ENCODE data around the gene TRERF1.

TRERF1 gene

GRCh38 chr6:42426191-42426590, 25.5 kb downstream of the TRERF1 start:
- Histone ChIP-seq H3K4me2 (no peak overlapping the region), H3K9ac (no peak overlapping the region), H3K27ac (no peak overlapping the region), H3K4me3 (no peak overlapping the region), H3K4me1 (peaks cover 18% of the 10 kb centered on the region), H4K20me1 (peaks cover 99% of the 10 kb centered on the region), H3K27me3 (no peaks in the 10 kb centered on the region), H3K36me3 (peaks cover 47% of the 10 kb centered on the region), H3K9me3 (no peaks in the 10 kb centered on the region)
- no peak for TF ChIP-seq Cebpa-rat (IDR thresholded peaks at IDR 0.05)

GRCh38 chr6:42424906-42425474, 26.7 kb downstream of the TRERF1 start:
- Histone ChIP-seq H4K20me1 (peaks cover 100% of the 10 kb centered on the region), H3K27ac (no peak overlapping the region), H3K36me3 (peaks cover 45% of the 10 kb centered on the region), H3K27me3 (no peaks in the 10 kb centered on the region), H3K9ac (no peak overlapping the region), H3K4me3 (no peak overlapping the region), H3K4me1 (peaks cover 18% of the 10 kb centered on the region), H3K9me3 (no peaks in the 10 kb centered on the region), H3K4me2 (no peak overlapping the region)
- no peak for TF ChIP-seq Cebpa-rat (IDR thresholded peaks at IDR 0.05)

GRCh38 chr6:42423244-42423643, 28.5 kb downstream of the TRERF1 start:
- H3K9ac ChIP-seq: no peak overlapping the region
- no peaks in the 10 kb centered on the region for H3K27me3 ChIP-seq
- no peak for TF ChIP-seq Cebpa-rat (IDR thresholded peaks at IDR 0.05)
- no peak overlapping the region for H3K27ac ChIP-seq
- H3K4me1 ChIP-seq: peaks cover 14% of the 10 kb centered on the region
- H3K9me3 ChIP-seq: no peaks in the 10 kb centered on the region
- H3K36me3 ChIP-seq: peaks cover 30% of the 10 kb centered on the region
- no peak overlapping the region for H3K4me2 ChIP-seq
- peaks cover 99% of the 10 kb centered on the region for H4K20me1 ChIP-seq
- no peak overlapping the region for H3K4me3 ChIP-seq

GRCh38 chr6:42420741-42421140, 31.0 kb downstream of the TRERF1 start:
- H3K27me3 ChIP-seq: no peaks in the 10 kb centered on the region
- no peak overlapping the region for H3K4me2 ChIP-seq
- no peak overlapping the region for H3K9ac ChIP-seq
- TF ChIP-seq Cebpa-rat (IDR thresholded peaks at IDR 0.05): no peak
- H3K4me1 ChIP-seq: peaks cover 27% of the 10 kb centered on the region
- peaks cover 99% of the 10 kb centered on the region for H4K20me1 ChIP-seq
- no peak overlapping the region for H3K27ac ChIP-seq
- no peak overlapping the region for H3K4me3 ChIP-seq
- H3K9me3 ChIP-seq: no peaks in the 10 kb centered on the region
- peaks cover 25% of the 10 kb centered on the region for H3K36me3 ChIP-seq

GRCh38 chr6:42419490-42420280, 32.0 kb downstream of the TRERF1 start:
- Histone ChIP-seq H3K27me3 (no peaks in the 10 kb centered on the region), H3K4me2 (no peak overlapping the region), H3K27ac (no peak overlapping the region), H3K9ac (no peak overlapping the region), H3K36me3 (peaks cover 25% of the 10 kb centered on the region), H4K20me1 (peaks cover 99% of the 10 kb centered on the region), H3K9me3 (no peaks in the 10 kb centered on the region), H3K4me3 (no peak overlapping the region), H3K4me1 (peaks cover 27% of the 10 kb centered on the region)
- TF ChIP-seq Cebpa-rat (IDR thresholded peaks at IDR 0.05): no peak

- Histone ChIP-seq H3K4me3 (no peak overlapping the region), H3K36me3 (peaks cover 25% of the 10 kb centered on the region), H3K9me3 (no peaks in the 10 kb centered on the region), H3K27ac (no peak overlapping the region), H4K20me1 (peaks cover 99% of the 10 kb centered on the region), H3K4me2 (peak overlapping the region; percentile 54), H3K27me3 (no peaks in the 10 kb centered on the region), H3K4me1 (peaks cover 27% of the 10 kb centered on the region), H3K9ac (no peak overlapping the region; the same call in 1 of the 2 replicates)
- TF ChIP-seq Cebpa-rat (IDR thresholded peaks at IDR 0.05): no peak
Measured at GRCh38 chr6:42418724-42419123, 33.0 kb downstream of the TRERF1 start.

- Histone ChIP-seq H3K27me3 (no peaks in the 10 kb centered on the region), H4K20me1 (peaks cover 98% of the 10 kb centered on the region), H3K36me3 (peaks cover 22% of the 10 kb centered on the region), H3K4me1 (peaks cover 27% of the 10 kb centered on the region), H3K9me3 (no peaks in the 10 kb centered on the region), H3K4me3 (no peak overlapping the region), H3K4me2 (peak overlapping the region; percentile 54), H3K27ac (no peak overlapping the region), H3K9ac (no peak overlapping the region)
- TF ChIP-seq Cebpa-rat (IDR thresholded peaks at IDR 0.05): no peak
Measured at GRCh38 chr6:42417641-42418112, 34.0 kb downstream of the TRERF1 start.

- H3K27me3 ChIP-seq: no peaks in the 10 kb centered on the region
- no peak overlapping the region for H3K4me3 ChIP-seq
- H3K4me2 ChIP-seq: no peak overlapping the region
- peaks cover 36% of the 10 kb centered on the region for H3K36me3 ChIP-seq
- peaks cover 96% of the 10 kb centered on the region for H4K20me1 ChIP-seq
- no peak overlapping the region for H3K27ac ChIP-seq
- no peaks in the 10 kb centered on the region for H3K9me3 ChIP-seq
- no peak for TF ChIP-seq Cebpa-rat (IDR thresholded peaks at IDR 0.05)
- peaks cover 15% of the 10 kb centered on the region for H3K4me1 ChIP-seq
- H3K9ac ChIP-seq: no peak overlapping the region
Measured at GRCh38 chr6:42411406-42411805, 40.3 kb downstream of the TRERF1 start.

- Histone ChIP-seq H4K20me1 (peaks cover 96% of the 10 kb centered on the region), H3K4me2 (no peak overlapping the region), H3K27ac (no peak overlapping the region), H3K27me3 (no peaks in the 10 kb centered on the region), H3K4me1 (peaks cover 15% of the 10 kb centered on the region), H3K36me3 (peaks cover 42% of the 10 kb centered on the region), H3K4me3 (no peak overlapping the region), H3K9ac (no peak overlapping the region), H3K9me3 (no peaks in the 10 kb centered on the region)
- TF ChIP-seq Cebpa-rat (IDR thresholded peaks at IDR 0.05): no peak
Measured at GRCh38 chr6:42410861-42411260, 40.9 kb downstream of the TRERF1 start.

GRCh38 chr6:42409581-42409980, 42.1 kb downstream of the TRERF1 start:
- Histone ChIP-seq H3K4me3 (no peak overlapping the region), H3K9me3 (no peaks in the 10 kb centered on the region), H4K20me1 (peaks cover 96% of the 10 kb centered on the region), H3K27me3 (no peaks in the 10 kb centered on the region), H3K4me2 (0 out of 2 replicates have a peak overlapping the region, but pooled peaks have one; percentile 0), H3K9ac (no peak overlapping the region), H3K27ac (no peak overlapping the region), H3K36me3 (peaks cover 53% of the 10 kb centered on the region), H3K4me1 (peaks cover 15% of the 10 kb centered on the region)
- TF ChIP-seq Cebpa-rat (IDR thresholded peaks at IDR 0.05): no peak
